Measurements from ENCODE around the gene MICU2.

GRCh38 chr13:21443171-21443570 is 160.8 kb downstream of the MICU2 start:
- TF ChIP-seq CTCF (IDR thresholded peaks at IDR 0.05; ENCODE audit: low read length) (no peak), EZH2 (IDR thresholded peaks at IDR 0.05; ENCODE audit: borderline replicate concordance, low read length) (no peak)
